Loucy (cell line): ENCODE data around the gene LRRC61.
A peak's percentile ranks its signal among the peaks of the same experiment; 100 is the strongest.

Source experiments
- H2AFZ ChIP-seq: fragments of 200-600 bp; sonication (generic); 2 replicates; pipeline ENCODE4 v1.6.0; 2016; ENCODE audit warnings: antibody characterized with exemption, mild to moderate bottlenecking, low read length, moderate library complexity
- H3F3A ChIP-seq: fragments of 200-600 bp; 2 replicates; pipeline ENCODE4 v1.6.0; 2016; ENCODE audit warnings: antibody characterized with exemption, low read depth, mild to moderate bottlenecking
- H3K27me3 ChIP-seq: fragments of 200-600 bp; sonication (generic); 2 replicates; pipeline ENCODE4 v1.6.1; 2014; ENCODE audit warnings: low read length, mild to moderate bottlenecking; ENCODE audit not compliant: insufficient read depth, poor library complexity, severe bottlenecking
- H3K36me3 ChIP-seq: fragments of 200-600 bp; sonication (generic); 2 replicates; pipeline ENCODE4 v1.6.1; 2016; ENCODE audit warnings: low read length; ENCODE audit not compliant: insufficient read depth
- H3K4me1 ChIP-seq: fragments of 200-600 bp; sonication (generic); 2 replicates; pipeline ENCODE4 v1.5.1; 2014; ENCODE audit warnings: low read length, mild to moderate bottlenecking; ENCODE audit not compliant: insufficient read depth, poor library complexity, severe bottlenecking
- H3K4me2 ChIP-seq: fragments of 200-600 bp; sonication (generic); 2 replicates; pipeline ENCODE4 v1.6.0; 2014; ENCODE audit warnings: antibody characterized with exemption, low read length, low read depth, mild to moderate bottlenecking; ENCODE audit not compliant: poor library complexity, severe bottlenecking
- H3K4me3 ChIP-seq: fragments of 200-600 bp; sonication (generic); 2 replicates; pipeline ENCODE4 v1.5.1; 2014; ENCODE audit warnings: low read length, mild to moderate bottlenecking, mixed read lengths; ENCODE audit not compliant: poor library complexity, severe bottlenecking
- H3K79me2 ChIP-seq: fragments of 200-600 bp; sonication (generic); 2 replicates; pipeline ENCODE4 v1.6.1; 2014; ENCODE audit warnings: low read length; ENCODE audit not compliant: insufficient read depth
- H3K9ac ChIP-seq: fragments of 200-600 bp; sonication (generic); 2 replicates; pipeline ENCODE4 v1.6.0; 2014; ENCODE audit warnings: mild to moderate bottlenecking, low read depth, low read length, moderate library complexity; ENCODE audit not compliant: poor library complexity, severe bottlenecking
- H3K9me2 ChIP-seq: fragments of 200-600 bp; sonication (generic); replicated peaks from 2 replicates; pipeline ENCODE4 v1.6.1; 2016; ENCODE audit warnings: low read depth, low read length, mixed read lengths
- H3K9me3 ChIP-seq: fragments of 200-600 bp; sonication (generic); 2 replicates; pipeline ENCODE4 v1.6.1; 2014; ENCODE audit warnings: mild to moderate bottlenecking, antibody characterized with exemption, low read length, low read depth; ENCODE audit not compliant: insufficient read depth
- H4K20me1 ChIP-seq: fragments of 200-600 bp; sonication (generic); 2 replicates; pipeline ENCODE4 v1.6.0; 2014; ENCODE audit warnings: antibody characterized with exemption, low read length, mild to moderate bottlenecking; ENCODE audit not compliant: insufficient read depth, poor library complexity, severe bottlenecking
- EZH2phosphoT487 ChIP-seq: fragments of 200-600 bp; IDR thresholded peaks from 2 replicates; pipeline ENCODE4 v1.6.1; 2018; ENCODE audit warnings: antibody characterized with exemption, mild to moderate bottlenecking, moderate library complexity, borderline replicate concordance
- TF ChIP-seq, protein P1 (sequence below): fragments of 200-600 bp; sonication (generic); conservative IDR thresholded peaks from 2 replicates; pipeline ENCODE4 v1.5.1; 2014; ENCODE audit warnings: mild to moderate bottlenecking, antibody characterized with exemption, low read length

Gene LRRC61

DNA sequence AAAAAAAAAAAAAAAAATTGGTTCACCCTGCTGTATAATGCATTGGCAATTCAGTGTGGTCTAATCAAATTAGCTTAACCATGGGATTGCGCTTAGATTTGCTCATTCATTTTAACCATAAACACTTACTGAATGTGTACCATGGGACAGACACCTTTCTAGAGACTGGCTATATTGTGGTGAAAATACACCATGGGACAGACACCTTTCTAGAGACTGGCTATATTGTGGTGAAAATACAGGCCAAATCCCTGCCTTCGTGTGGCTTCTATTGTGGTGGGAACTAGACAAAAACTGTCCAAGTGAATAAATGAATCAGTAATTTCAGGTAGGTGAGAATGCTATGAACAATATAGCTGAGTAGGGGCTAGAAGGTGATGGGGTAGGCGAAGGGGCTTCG, 35.3 kb downstream of the LRRC61 start:
- Histone ChIP-seq H3K4me3 (no peak overlapping the region), H3K79me2 (no peaks in the 10 kb centered on the region), H3K9me3 (no peaks in the 10 kb centered on the region), H3K27me3 (no peaks in the 10 kb centered on the region), H3K9me2 (no peaks in the 10 kb centered on the region), H2AFZ (no peak overlapping the region), H3K9ac (peak overlapping the region; percentile 55), H3K36me3 (no peaks in the 10 kb centered on the region), H4K20me1 (no peaks in the 10 kb centered on the region), H3K4me1 (peaks cover 44% of the 10 kb centered on the region), H3K4me2 (peak overlapping the region; percentile 58), H3F3A (peaks cover 2% of the 10 kb centered on the region; the same call in 1 of the 2 replicates)
- TF ChIP-seq EZH2phosphoT487, result no peak
- TF ChIP-seq, protein P1, sequence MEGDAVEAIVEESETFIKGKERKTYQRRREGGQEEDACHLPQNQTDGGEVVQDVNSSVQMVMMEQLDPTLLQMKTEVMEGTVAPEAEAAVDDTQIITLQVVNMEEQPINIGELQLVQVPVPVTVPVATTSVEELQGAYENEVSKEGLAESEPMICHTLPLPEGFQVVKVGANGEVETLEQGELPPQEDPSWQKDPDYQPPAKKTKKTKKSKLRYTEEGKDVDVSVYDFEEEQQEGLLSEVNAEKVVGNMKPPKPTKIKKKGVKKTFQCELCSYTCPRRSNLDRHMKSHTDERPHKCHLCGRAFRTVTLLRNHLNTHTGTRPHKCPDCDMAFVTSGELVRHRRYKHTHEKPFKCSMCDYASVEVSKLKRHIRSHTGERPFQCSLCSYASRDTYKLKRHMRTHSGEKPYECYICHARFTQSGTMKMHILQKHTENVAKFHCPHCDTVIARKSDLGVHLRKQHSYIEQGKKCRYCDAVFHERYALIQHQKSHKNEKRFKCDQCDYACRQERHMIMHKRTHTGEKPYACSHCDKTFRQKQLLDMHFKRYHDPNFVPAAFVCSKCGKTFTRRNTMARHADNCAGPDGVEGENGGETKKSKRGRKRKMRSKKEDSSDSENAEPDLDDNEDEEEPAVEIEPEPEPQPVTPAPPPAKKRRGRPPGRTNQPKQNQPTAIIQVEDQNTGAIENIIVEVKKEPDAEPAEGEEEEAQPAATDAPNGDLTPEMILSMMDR, result no peak

DNA sequence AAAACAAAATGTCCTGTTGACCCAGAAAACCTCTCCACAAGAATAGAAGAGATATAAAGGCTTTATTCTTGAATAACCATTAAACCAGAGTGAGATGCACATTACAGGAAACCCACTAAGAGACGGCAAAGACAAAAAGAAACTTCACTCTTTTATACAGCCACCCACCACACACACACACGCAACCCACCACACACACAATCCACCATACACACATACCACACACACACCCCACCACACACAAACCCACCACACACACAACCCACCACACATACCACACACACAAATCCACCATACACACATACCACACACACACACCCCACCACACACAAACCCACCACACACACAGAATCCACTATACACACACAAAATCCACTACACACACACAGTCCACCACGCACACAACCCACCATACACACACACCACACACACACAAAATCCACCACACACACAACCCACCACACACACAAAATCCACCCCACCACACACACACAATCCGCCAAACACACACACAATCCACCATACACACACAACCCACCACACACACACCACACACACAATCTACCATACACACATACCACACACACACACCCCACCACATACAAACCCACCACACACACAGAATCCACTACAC, 36.0 kb downstream of the LRRC61 start:
- H3K9me2 ChIP-seq, result no peaks in the 10 kb centered on the region
- no peak overlapping the region for H3K4me2 ChIP-seq
- no peak overlapping the region for H3K4me3 ChIP-seq
- H3F3A ChIP-seq, result peaks cover 2% of the 10 kb centered on the region; the same call in 1 of the 2 replicates
- H3K27me3 ChIP-seq, result no peaks in the 10 kb centered on the region
- H3K4me1 ChIP-seq, result peaks cover 50% of the 10 kb centered on the region
- no peaks in the 10 kb centered on the region for H3K79me2 ChIP-seq
- TF ChIP-seq, protein P1, result no peak
- no peak for TF ChIP-seq EZH2phosphoT487
- H2AFZ ChIP-seq, result no peak overlapping the region
- no peak overlapping the region for H3K9ac ChIP-seq
- H3K36me3 ChIP-seq, result no peaks in the 10 kb centered on the region
- no peaks in the 10 kb centered on the region for H4K20me1 ChIP-seq
- no peaks in the 10 kb centered on the region for H3K9me3 ChIP-seq

DNA sequence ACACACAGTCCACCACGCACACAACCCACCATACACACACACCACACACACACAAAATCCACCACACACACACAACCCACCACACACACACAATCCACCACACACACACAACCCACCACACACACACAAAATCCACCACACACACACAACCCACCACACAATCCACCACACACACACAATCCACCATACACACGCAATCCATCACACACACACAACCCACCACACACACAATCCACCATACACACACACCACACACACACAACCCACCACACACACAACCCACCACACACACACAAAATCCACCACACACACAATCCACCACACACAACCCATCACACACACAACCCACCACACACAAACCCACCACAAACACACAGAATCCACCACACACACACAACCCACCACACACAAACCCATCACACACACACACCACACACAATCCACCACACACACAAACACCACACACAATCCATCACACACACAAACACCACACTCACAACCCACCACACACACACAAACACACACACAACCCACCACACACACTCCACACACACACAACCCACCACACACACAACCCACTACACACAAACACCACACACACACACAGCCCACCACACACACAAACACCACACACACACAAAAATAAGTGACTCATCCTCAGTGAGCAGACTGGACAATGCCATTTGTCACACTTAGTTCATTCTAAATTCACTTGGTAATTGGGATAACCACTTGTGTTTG, 36.6 kb downstream of the LRRC61 start:
- Histone ChIP-seq H3K4me2 (no peak overlapping the region), H3K4me1 (peaks cover 55% of the 10 kb centered on the region), H3K9me3 (no peaks in the 10 kb centered on the region), H3K9me2 (no peaks in the 10 kb centered on the region), H3K27me3 (no peaks in the 10 kb centered on the region), H4K20me1 (no peaks in the 10 kb centered on the region), H3K9ac (no peak overlapping the region), H3K4me3 (no peak overlapping the region), H3K36me3 (no peaks in the 10 kb centered on the region), H3K79me2 (no peaks in the 10 kb centered on the region), H2AFZ (no peak overlapping the region), H3F3A (peaks cover 2% of the 10 kb centered on the region; the same call in 1 of the 2 replicates)
- TF ChIP-seq, protein P1, result no peak
